Colonic mucosa (tissue), 4 donors: Measurements from ENCODE around the gene TTC21A. TPM values are rescaled to one million over a fixed set of nuclear protein-coding genes. Genes with fewer than 3 reads are reported as not detected.

Experiments
- DNase-seq: peaks from one replicate; pipeline ENCODE4 v3.0.0-alpha.2; 2020
- H3K27ac ChIP-seq: fragments of 200-600 bp; one replicate; pipeline ENCODE4 v1.8.0; 2021
- H3K27me3 ChIP-seq: fragments of 200-600 bp; one replicate; pipeline ENCODE4 v1.8.0; 2021
- H3K36me3 ChIP-seq: fragments of 200-600 bp; one replicate; pipeline ENCODE4 v1.8.0; 2021
- H3K4me1 ChIP-seq: fragments of 200-600 bp; one replicate; pipeline ENCODE4 v1.8.0; 2021; ENCODE audit warnings: mild to moderate bottlenecking
- H3K4me3 ChIP-seq: fragments of 200-600 bp; one replicate; pipeline ENCODE4 v1.8.0; 2021
- H3K9ac ChIP-seq, 2 donors: one replicate each; pipeline ENCODE4 v1.7.0; 2013; ENCODE audit warnings: control low read depth in 2 of 2, low read depth in 2 of 2, low read length in 2 of 2
- H3K9me3 ChIP-seq: fragments of 200-600 bp; one replicate; pipeline ENCODE4 v1.8.0; 2021
- intact Hi-C: fragments of 100-400 bp; cut with DNase I; formaldehyde crosslinking; loops from one replicate; pipeline ENCODE4 v1.14.1; 2022
- total RNA-seq, 2 donors: library from RNA; stranded (reverse); fragmentation: NEBNext Ultra II Directional in 1 of 2; extraction: Animal tissue kit (Norgen Biotek cat#: 25700) in 1 of 2; gene quantifications; one replicate each; pipeline ENCODE4 v1.2.1, GENCODE V29; 2021
- TF ChIP-seq, protein P1 (sequence below): fragments of 200-600 bp; IDR thresholded peaks from one replicate; pipeline ENCODE4 v1.8.0; 2022; ENCODE audit warnings: antibody characterized with exemption, mild to moderate bottlenecking
- donor health status: healthy.
- donor health status: DM: no; HTN: no; CAD: no.
- donor health status: DM: no; HTN: no; CAD: no.

Gene TTC21A
- total RNA-seq, 2 donors from 2014 or later, result 2.8 to 6.1 TPM

DNA sequence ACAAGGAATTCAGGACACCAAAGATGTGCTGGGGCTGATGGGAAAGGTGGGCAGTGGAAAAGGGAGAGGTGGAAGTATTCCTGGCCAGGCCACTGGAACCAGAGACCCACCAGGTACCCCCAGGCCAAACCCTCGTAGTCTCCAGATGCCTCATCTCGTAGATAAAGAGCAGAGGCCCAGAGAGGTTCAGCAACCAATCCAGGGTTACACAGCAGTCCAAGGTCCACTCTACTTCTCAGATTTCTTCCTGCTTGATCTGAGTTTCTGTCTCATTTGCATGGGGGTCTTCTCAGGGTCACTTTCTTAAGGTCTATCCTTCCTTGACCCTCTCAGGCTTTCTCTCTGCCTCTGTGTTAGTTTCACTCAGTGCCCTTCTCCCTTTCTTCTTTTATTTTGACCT, 5.1 kb downstream of the TTC21A start:
- no peaks in the 10 kb centered on the region for H3K36me3 ChIP-seq

DNA sequence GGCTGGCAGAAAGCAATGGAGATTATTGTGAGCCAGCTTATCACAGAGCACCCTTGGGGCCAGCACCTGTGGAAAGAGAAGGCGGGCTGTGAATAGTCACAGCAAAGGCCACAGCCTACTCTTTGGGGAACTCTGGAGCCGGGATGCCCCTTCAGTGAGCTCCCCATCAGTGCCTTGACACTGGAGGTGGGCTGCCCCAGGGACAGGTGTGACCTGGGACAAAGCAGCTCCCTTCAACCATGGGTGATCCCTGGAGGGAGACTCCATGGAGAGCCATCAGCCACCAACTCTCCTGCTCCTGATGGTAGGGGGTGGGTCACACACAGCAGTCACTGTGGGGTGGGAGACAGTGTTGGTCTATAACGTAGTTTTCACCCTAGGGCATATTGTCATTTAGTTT, 5.8 kb downstream of the TTC21A start:
- no peak overlapping the region for H3K9ac ChIP-seq
- no peaks in the 10 kb centered on the region for H3K9me3 ChIP-seq
- DNase-seq, result no peak
- no peak overlapping the region for H3K27ac ChIP-seq
- H3K4me1 ChIP-seq, result no peaks in the 10 kb centered on the region
- H3K4me3 ChIP-seq, result no peak overlapping the region
- no peaks in the 10 kb centered on the region for H3K27me3 ChIP-seq
- TF ChIP-seq, protein P1, sequence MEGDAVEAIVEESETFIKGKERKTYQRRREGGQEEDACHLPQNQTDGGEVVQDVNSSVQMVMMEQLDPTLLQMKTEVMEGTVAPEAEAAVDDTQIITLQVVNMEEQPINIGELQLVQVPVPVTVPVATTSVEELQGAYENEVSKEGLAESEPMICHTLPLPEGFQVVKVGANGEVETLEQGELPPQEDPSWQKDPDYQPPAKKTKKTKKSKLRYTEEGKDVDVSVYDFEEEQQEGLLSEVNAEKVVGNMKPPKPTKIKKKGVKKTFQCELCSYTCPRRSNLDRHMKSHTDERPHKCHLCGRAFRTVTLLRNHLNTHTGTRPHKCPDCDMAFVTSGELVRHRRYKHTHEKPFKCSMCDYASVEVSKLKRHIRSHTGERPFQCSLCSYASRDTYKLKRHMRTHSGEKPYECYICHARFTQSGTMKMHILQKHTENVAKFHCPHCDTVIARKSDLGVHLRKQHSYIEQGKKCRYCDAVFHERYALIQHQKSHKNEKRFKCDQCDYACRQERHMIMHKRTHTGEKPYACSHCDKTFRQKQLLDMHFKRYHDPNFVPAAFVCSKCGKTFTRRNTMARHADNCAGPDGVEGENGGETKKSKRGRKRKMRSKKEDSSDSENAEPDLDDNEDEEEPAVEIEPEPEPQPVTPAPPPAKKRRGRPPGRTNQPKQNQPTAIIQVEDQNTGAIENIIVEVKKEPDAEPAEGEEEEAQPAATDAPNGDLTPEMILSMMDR, result no peak
- intact Hi-C loops, result no loop called here
- H3K36me3 ChIP-seq, result no peaks in the 10 kb centered on the region

More for the DNA sequence above, 5.1 kb downstream of the TTC21A start:
- TF ChIP-seq, protein P1, result no peak
- Histone ChIP-seq H3K9ac (no peak overlapping the region), H3K27me3 (no peaks in the 10 kb centered on the region), H3K9me3 (no peaks in the 10 kb centered on the region), H3K4me3 (no peak overlapping the region), H3K4me1 (no peaks in the 10 kb centered on the region), H3K27ac (no peak overlapping the region)
- DNase-seq, result no peak
- intact Hi-C loops, result no loop called here

GRCh38 chr3:39114456-39114855, 7.0 kb downstream of the TTC21A start:
- intact Hi-C loops, result no loop called here
- Histone ChIP-seq H3K27me3 (no peaks in the 10 kb centered on the region), H3K4me1 (no peaks in the 10 kb centered on the region), H3K9me3 (no peaks in the 10 kb centered on the region), H3K27ac (no peak overlapping the region), H3K9ac (no peak overlapping the region), H3K36me3 (no peaks in the 10 kb centered on the region), H3K4me3 (no peak overlapping the region)
- TF ChIP-seq, protein P1, result no peak
- no peak for DNase-seq

- TF ChIP-seq, protein P1, result no peak
- Histone ChIP-seq H3K27me3 (no peaks in the 10 kb centered on the region), H3K4me1 (no peaks in the 10 kb centered on the region), H3K4me3 (no peak overlapping the region), H3K27ac (no peak overlapping the region), H3K9me3 (no peaks in the 10 kb centered on the region), H3K36me3 (no peaks in the 10 kb centered on the region), H3K9ac (no peak overlapping the region)
- intact Hi-C loops, result no loop called here
- no peak for DNase-seq
Observed at GRCh38 chr3:39115870-39116269, 8.4 kb downstream of the TTC21A start.

GRCh38 chr3:39118079-39118478, 10.6 kb downstream of the TTC21A start:
- no peak overlapping the region for H3K27ac ChIP-seq
- H3K27me3 ChIP-seq, result no peaks in the 10 kb centered on the region
- intact Hi-C loops, result no loop called here
- no peak overlapping the region for H3K9ac ChIP-seq
- no peak overlapping the region for H3K4me3 ChIP-seq
- DNase-seq, result no peak
- no peaks in the 10 kb centered on the region for H3K4me1 ChIP-seq
- H3K9me3 ChIP-seq, result no peaks in the 10 kb centered on the region
- no peaks in the 10 kb centered on the region for H3K36me3 ChIP-seq
- TF ChIP-seq, protein P1, result no peak
